Endodermal cell (in vitro differentiated cells): ENCODE data around the gene FGA. TPM values are rescaled to one million over a fixed set of nuclear protein-coding genes. Genes with fewer than 3 reads are reported as not detected.

Source experiments
- DNase-seq: peaks from one replicate; pipeline ENCODE4 v3.0.0-alpha.2; 2017
- H3K27ac ChIP-seq: 2 replicates; pipeline ENCODE4 v1.5.1; 2013; ENCODE audit warnings: mild to moderate bottlenecking, low read depth, low read length, moderate library complexity
- H3K27me3 ChIP-seq: 2 replicates; pipeline ENCODE4 v1.6.1; 2013; ENCODE audit warnings: mild to moderate bottlenecking, low read length, moderate library complexity; ENCODE audit not compliant: insufficient read depth, control insufficient read depth, poor library complexity, severe bottlenecking
- H3K36me3 ChIP-seq: 2 replicates; pipeline ENCODE4 v1.7.0; 2013; ENCODE audit warnings: mild to moderate bottlenecking, low read length, moderate library complexity; ENCODE audit not compliant: control insufficient read depth, insufficient read depth
- H3K4me1 ChIP-seq: one replicate; pipeline ENCODE4 v1.7.0; 2013; ENCODE audit warnings: low read length; ENCODE audit not compliant: control insufficient read depth, insufficient read depth
- H3K4me3 ChIP-seq: 2 replicates; pipeline ENCODE4 v1.5.1; 2013; ENCODE audit warnings: mild to moderate bottlenecking, low read length, moderate library complexity
- H3K9ac ChIP-seq: 2 replicates; pipeline ENCODE4 v1.6.1; 2013; ENCODE audit warnings: mild to moderate bottlenecking, low read length, moderate library complexity; ENCODE audit not compliant: poor library complexity, severe bottlenecking; ENCODE audit errors: extremely low read depth
- H3K9me3 ChIP-seq: 2 replicates; pipeline ENCODE4 v1.6.1; 2013; ENCODE audit warnings: mild to moderate bottlenecking, low read length, moderate library complexity; ENCODE audit not compliant: control insufficient read depth
- H3K27ac Mint-ChIP-seq: 2 replicates; pipeline ENCODE4 v1.8.0; 2020; ENCODE audit warnings: mixed read lengths
- H3K27me3 Mint-ChIP-seq: 2 replicates; pipeline ENCODE4 v1.8.0; 2021; ENCODE audit warnings: mild to moderate bottlenecking, mixed read lengths; ENCODE audit not compliant: insufficient read depth
- H3K36me3 Mint-ChIP-seq: 2 replicates; pipeline ENCODE4 v1.8.0; 2020; ENCODE audit warnings: low read depth, mixed read lengths
- H3K4me1 Mint-ChIP-seq: 2 replicates; pipeline ENCODE4 v1.8.0; 2020; ENCODE audit warnings: mixed read lengths
- H3K4me3 Mint-ChIP-seq: 2 replicates; pipeline ENCODE4 v1.8.0; 2020; ENCODE audit warnings: mild to moderate bottlenecking, moderate library complexity, mixed read lengths
- H3K9me3 Mint-ChIP-seq: 2 replicates; pipeline ENCODE4 v1.8.0; 2020; ENCODE audit warnings: mild to moderate bottlenecking, mixed read lengths
- WGBS, 2 experiments: methylation state at CpG; one replicate each; pipeline versions ENCODE4 v1.1.5 to v1.1.7; 2013; ENCODE audit warnings: missing lambda C conversion rate in 2 of 2, mixed read lengths in 1 of 2; ENCODE audit not compliant: insufficient coverage in 1 of 2, insufficient read length in 1 of 2; 5-methylcytosine and 5-hydroxymethylcytosine counted together
- total RNA-seq, 2 donors: library from RNA; stranded (reverse); fragmentation: NEBNext Ultra II Directional in 1 of 2; extraction: Animal tissue kit (Norgen Biotek cat#: 25700) in 1 of 2; gene quantifications; 2 replicates in 1 of 2; 3 replicates in 1 of 2; pipeline ENCODE4 v1.2.1, GENCODE V29; 2021
- TF ChIP-seq, protein P1 (sequence below): fragments of 200-600 bp; sonication (generic); conservative IDR thresholded peaks from 2 replicates; pipeline ENCODE4 v1.5.0; 2021; ENCODE audit warnings: antibody characterized with exemption, mild to moderate bottlenecking

Gene FGA
- total RNA-seq, 2 donors from 2014 or later: 3.1 to 3.7 TPM

DNA sequence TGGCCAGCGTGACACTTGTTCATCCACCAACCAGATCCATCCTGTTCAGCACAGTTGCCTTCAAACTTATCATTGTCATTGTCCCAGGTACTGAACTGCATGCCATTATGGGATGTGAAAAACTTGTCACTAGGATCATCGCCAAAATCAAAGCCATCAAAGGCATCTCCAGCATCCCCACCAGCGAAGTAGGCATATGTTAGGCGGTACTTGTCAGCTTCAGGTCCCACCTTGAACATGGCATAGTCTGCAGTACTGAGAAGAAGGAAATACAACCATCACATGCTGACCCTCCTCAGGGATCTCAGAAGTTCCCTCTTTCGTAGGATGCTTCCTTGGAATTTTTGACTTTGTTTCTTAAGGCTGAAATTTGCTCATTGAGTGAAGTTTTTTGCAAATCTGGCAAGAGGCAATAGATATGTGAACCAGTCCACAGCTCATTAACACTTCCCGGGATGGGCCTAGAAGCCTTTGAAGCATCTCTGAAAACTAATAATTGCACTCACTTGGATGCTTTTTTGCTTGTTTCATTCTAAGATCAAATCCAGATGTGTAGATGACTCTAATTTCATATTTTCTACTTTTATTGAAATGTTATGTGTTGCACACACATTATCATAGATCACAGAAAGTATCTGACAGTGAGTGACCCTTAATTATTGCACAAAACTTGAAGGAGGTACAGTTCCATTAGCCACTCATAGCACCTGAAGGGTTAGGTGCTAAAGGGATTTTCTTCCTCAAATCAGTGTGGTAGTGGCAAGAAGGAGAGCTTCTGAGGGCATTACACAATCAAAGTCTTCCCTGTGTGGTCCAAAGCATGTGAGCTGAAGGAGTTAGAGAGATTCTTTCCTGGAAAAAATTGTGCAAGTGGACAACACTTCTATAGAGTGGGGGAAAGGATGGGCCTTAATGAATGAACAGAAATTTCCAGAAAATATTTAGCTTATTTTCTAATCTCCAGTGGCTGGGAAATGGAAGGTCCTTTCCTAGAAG, 16.5 kb upstream of the FGA start:
- H3K27ac Mint-ChIP-seq: no peak overlapping the region
- 92 to 94% methylated on average over 4 to 6 of the region's 6 CpGs for WGBS, 2 experiments
- H3K9ac ChIP-seq: no peak overlapping the region

DNA sequence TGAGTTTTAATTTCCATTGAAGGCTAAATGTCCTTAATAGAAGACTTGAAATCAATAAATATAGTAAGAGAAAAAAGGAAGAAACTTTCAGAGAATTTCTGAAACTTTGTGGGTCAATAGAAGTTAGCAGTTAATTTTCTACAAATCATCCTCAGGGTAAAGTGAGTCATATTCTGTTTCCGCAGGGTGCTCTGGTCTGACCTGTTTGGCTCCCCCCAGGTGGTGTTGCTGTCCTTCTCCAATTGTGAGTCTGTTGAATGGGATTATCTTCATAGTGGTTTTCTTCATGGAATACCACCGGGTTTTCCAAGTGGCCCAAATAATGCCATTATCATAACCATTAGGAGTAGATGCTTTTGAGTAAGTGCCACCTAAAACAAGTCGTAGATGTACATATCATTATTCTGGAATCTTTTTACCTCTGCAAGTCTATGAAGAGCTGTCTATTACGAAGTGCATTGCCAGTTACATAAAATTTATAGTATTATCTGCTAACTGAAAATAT, 14.2 kb upstream of the FGA start:
- Histone ChIP-seq H3K36me3 (no peaks in the 10 kb centered on the region), H3K4me3 (no peak overlapping the region), H3K4me1 (no peaks in the 10 kb centered on the region), H3K9ac (no peak overlapping the region), H3K27ac (no peak overlapping the region), H3K9me3 (no peaks in the 10 kb centered on the region), H3K27me3 (peaks cover 6% of the 10 kb centered on the region)
- TF ChIP-seq, protein P1, sequence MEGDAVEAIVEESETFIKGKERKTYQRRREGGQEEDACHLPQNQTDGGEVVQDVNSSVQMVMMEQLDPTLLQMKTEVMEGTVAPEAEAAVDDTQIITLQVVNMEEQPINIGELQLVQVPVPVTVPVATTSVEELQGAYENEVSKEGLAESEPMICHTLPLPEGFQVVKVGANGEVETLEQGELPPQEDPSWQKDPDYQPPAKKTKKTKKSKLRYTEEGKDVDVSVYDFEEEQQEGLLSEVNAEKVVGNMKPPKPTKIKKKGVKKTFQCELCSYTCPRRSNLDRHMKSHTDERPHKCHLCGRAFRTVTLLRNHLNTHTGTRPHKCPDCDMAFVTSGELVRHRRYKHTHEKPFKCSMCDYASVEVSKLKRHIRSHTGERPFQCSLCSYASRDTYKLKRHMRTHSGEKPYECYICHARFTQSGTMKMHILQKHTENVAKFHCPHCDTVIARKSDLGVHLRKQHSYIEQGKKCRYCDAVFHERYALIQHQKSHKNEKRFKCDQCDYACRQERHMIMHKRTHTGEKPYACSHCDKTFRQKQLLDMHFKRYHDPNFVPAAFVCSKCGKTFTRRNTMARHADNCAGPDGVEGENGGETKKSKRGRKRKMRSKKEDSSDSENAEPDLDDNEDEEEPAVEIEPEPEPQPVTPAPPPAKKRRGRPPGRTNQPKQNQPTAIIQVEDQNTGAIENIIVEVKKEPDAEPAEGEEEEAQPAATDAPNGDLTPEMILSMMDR: no peak
- Mint-ChIP-seq H3K27ac (no peak overlapping the region), H3K36me3 (no peaks in the 10 kb centered on the region), H3K27me3 (peaks cover 5% of the 10 kb centered on the region), H3K4me1 (no peaks in the 10 kb centered on the region), H3K9me3 (no peaks in the 10 kb centered on the region), H3K4me3 (no peak overlapping the region)
- WGBS, 2 experiments: 97 to 100% methylated on average over 1 to 4 of the region's 4 CpGs
- no peak for DNase-seq

More for the DNA sequence above, 16.5 kb upstream of the FGA start:
- no peaks in the 10 kb centered on the region for H3K4me1 ChIP-seq
- H3K27ac ChIP-seq: no peak overlapping the region
- Mint-ChIP-seq H3K36me3 (no peaks in the 10 kb centered on the region), H3K27me3 (peaks cover 5% of the 10 kb centered on the region), H3K4me1 (no peaks in the 10 kb centered on the region), H3K9me3 (no peaks in the 10 kb centered on the region), H3K4me3 (no peak overlapping the region)
- no peak for DNase-seq
- no peaks in the 10 kb centered on the region for H3K36me3 ChIP-seq
- peaks cover 6% of the 10 kb centered on the region for H3K27me3 ChIP-seq
- TF ChIP-seq, protein P1: no peak
- no peaks in the 10 kb centered on the region for H3K9me3 ChIP-seq
- no peak overlapping the region for H3K4me3 ChIP-seq

DNA sequence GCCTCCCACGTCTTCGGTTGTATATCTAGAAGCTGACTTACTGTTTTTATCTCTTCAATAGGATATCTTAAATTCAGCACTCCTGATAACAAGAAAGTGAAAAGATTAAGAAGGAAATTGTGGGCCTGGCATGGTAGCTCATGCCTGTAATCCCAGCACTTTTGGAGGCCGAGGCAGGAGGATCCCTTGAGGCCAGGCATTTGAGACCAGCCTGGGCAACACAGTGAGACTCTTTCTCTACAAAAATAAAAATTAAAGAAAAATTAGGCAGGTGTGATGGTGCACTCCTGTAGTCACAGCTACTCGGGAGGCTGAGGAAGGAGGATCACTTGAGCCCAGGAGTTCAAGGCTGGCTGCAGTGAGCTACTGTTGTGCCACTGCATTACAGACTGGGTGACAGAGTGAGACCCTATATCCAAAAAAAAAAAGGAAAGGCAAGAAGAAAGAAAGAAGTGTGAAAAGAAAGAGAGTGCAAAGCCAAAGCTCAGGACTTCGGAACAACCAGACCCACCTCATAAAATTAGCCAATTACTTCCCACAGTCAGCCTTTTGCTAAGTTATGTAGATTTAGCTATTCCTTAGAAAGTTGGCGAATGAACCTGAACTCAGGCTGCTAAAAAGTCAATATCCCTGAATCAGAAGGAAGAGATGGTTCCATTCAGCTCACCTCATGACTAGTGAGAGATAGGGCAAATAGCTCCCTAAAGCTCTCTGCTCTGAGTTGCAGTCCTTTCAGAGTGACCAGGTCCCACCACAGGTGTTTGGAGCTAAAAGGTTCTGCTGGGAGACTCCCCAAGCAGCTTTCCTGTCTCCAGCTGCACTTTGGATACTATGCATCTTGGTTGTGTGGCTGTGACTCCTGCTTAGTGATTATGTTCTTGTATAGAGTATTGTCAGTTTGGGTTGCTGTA, 12.7 kb upstream of the FGA start:
- H3K4me1 Mint-ChIP-seq: no peaks in the 10 kb centered on the region
- Histone ChIP-seq H3K9me3 (no peaks in the 10 kb centered on the region), H3K36me3 (no peaks in the 10 kb centered on the region), H3K27me3 (no peaks in the 10 kb centered on the region), H3K4me1 (no peaks in the 10 kb centered on the region), H3K9ac (no peak overlapping the region), H3K27ac (no peak overlapping the region), H3K4me3 (no peak overlapping the region)
- no peak for DNase-seq
- TF ChIP-seq, protein P1: no peak
- no peak overlapping the region for H3K27ac Mint-ChIP-seq
- H3K9me3 Mint-ChIP-seq: no peaks in the 10 kb centered on the region
- WGBS, 2 experiments: 93 to 94% methylated on average over 5 to 6 of the region's 6 CpGs
- no peak overlapping the region for H3K4me3 Mint-ChIP-seq
- peaks cover 3% of the 10 kb centered on the region for H3K27me3 Mint-ChIP-seq
- H3K36me3 Mint-ChIP-seq: no peaks in the 10 kb centered on the region
